Measurements from ENCODE around the gene ST8SIA1. TPM values are rescaled to one million over a fixed set of nuclear protein-coding genes. Genes with fewer than 3 reads are reported as not detected.

ST8SIA1 gene
- total RNA-seq, 2 experiments from 2014 or later = not detected

GRCh38 chr12:22255097-22255496 is 79.4 kb downstream of the ST8SIA1 start:
- Histone ChIP-seq H3K36me3 (ENCODE audit: insufficient read depth, low read length) (no peaks in the 10 kb centered on the region), H4K20me1 (ENCODE audit: insufficient read depth, low read length) (no peaks in the 10 kb centered on the region), H2AFZ (ENCODE audit: low read length) (no peak overlapping the region), H3K79me2 (ENCODE audit: insufficient read depth, low read depth, low read length) (no peaks in the 10 kb centered on the region), H3K4me1 (ENCODE audit: insufficient read depth, low read length, poor library complexity, severe bottlenecking) (no peaks in the 10 kb centered on the region), H3K9me3 (ENCODE audit: low read length) (no peaks in the 10 kb centered on the region), H3K27ac (ENCODE audit: low read depth, low read length, poor library complexity, severe bottlenecking) (no peak overlapping the region), H3K4me2 (ENCODE audit: low read length) (no peak overlapping the region), H3K4me3 (ENCODE audit: low read depth, low read length, poor library complexity, severe bottlenecking) (no peak overlapping the region), H3K9me2 (ENCODE audit: insufficient read depth, low read length) (no peaks in the 10 kb centered on the region)
- POLR2A ChIA-PET = interaction anchor here (1.0 to 1.1 kb wide), 2 partner anchors 11 to 18 kb away, joined by 3 to 4 read pairs; no protein-coding TSS in a partner anchor
- no peak for DNase-seq (ENCODE audit: low spot score)
- intact Hi-C loops (cut with micrococcal nuclease; ENCODE audit: unreplicated experiment) = no loop called here
- no peak for TF ChIP-seq EZH2phosphoT487 (IDR thresholded peaks at IDR 0.05; ENCODE audit: borderline replicate concordance, low read depth, low read length)
- no peak for TF ChIP-seq CTCF (conservative IDR thresholded peaks at IDR 0.05; ENCODE audit: low read length)
- no TSS peak for BruUV-seq (replicated peaks)
- CTCF ChIA-PET (ENCODE audit: unreplicated experiment) = no interaction called here

- BruUV-seq (replicated peaks) = no TSS peak
- DNase-seq (ENCODE audit: low spot score) = no peak
- no peaks in the 10 kb centered on the region for H3K36me3 ChIP-seq (ENCODE audit: insufficient read depth, low read length)
- H4K20me1 ChIP-seq (ENCODE audit: insufficient read depth, low read length) = no peaks in the 10 kb centered on the region
- H3K4me2 ChIP-seq (ENCODE audit: low read length) = no peak overlapping the region
- H3K79me2 ChIP-seq (ENCODE audit: insufficient read depth, low read depth, low read length) = no peaks in the 10 kb centered on the region
- no peaks in the 10 kb centered on the region for H3K9me2 ChIP-seq (ENCODE audit: insufficient read depth, low read length)
- TF ChIP-seq EZH2phosphoT487 (IDR thresholded peaks at IDR 0.05; ENCODE audit: borderline replicate concordance, low read depth, low read length) (no peak), CTCF (conservative IDR thresholded peaks at IDR 0.05; ENCODE audit: low read length) (no peak)
- H3K27ac ChIP-seq (ENCODE audit: low read depth, low read length, poor library complexity, severe bottlenecking) = no peak overlapping the region
- intact Hi-C loops (cut with micrococcal nuclease; ENCODE audit: unreplicated experiment) = no loop called here
- ChIA-PET CTCF (ENCODE audit: unreplicated experiment) (no interaction called here), POLR2A (no interaction called here)
- H3K4me1 ChIP-seq (ENCODE audit: insufficient read depth, low read length, poor library complexity, severe bottlenecking) = no peaks in the 10 kb centered on the region
- H3K4me3 ChIP-seq (ENCODE audit: low read depth, low read length, poor library complexity, severe bottlenecking) = no peak overlapping the region
- H2AFZ ChIP-seq (ENCODE audit: low read length) = no peak overlapping the region
- no peaks in the 10 kb centered on the region for H3K9me3 ChIP-seq (ENCODE audit: low read length)
Observed at GRCh38 chr12:22254478-22254877, 80.0 kb downstream of the ST8SIA1 start.

- no peaks in the 10 kb centered on the region for H3K79me2 ChIP-seq (ENCODE audit: insufficient read depth, low read depth, low read length)
- intact Hi-C loops (cut with micrococcal nuclease; ENCODE audit: unreplicated experiment) = no loop called here
- H2AFZ ChIP-seq (ENCODE audit: low read length) = no peak overlapping the region
- ChIA-PET CTCF (ENCODE audit: unreplicated experiment) (no interaction called here), POLR2A (no interaction called here)
- no peaks in the 10 kb centered on the region for H3K36me3 ChIP-seq (ENCODE audit: insufficient read depth, low read length)
- H3K4me3 ChIP-seq (ENCODE audit: low read depth, low read length, poor library complexity, severe bottlenecking) = no peak overlapping the region
- no TSS peak for BruUV-seq (replicated peaks)
- TF ChIP-seq CTCF (conservative IDR thresholded peaks at IDR 0.05; ENCODE audit: low read length) = no peak
- TF ChIP-seq EZH2phosphoT487 (IDR thresholded peaks at IDR 0.05; ENCODE audit: borderline replicate concordance, low read depth, low read length) = no peak
- no peak overlapping the region for H3K27ac ChIP-seq (ENCODE audit: low read depth, low read length, poor library complexity, severe bottlenecking)
- H4K20me1 ChIP-seq (ENCODE audit: insufficient read depth, low read length) = no peaks in the 10 kb centered on the region
- DNase-seq (ENCODE audit: low spot score) = no peak
- no peaks in the 10 kb centered on the region for H3K9me3 ChIP-seq (ENCODE audit: low read length)
- H3K9me2 ChIP-seq (ENCODE audit: insufficient read depth, low read length) = no peaks in the 10 kb centered on the region
- H3K4me1 ChIP-seq (ENCODE audit: insufficient read depth, low read length, poor library complexity, severe bottlenecking) = no peaks in the 10 kb centered on the region
- H3K4me2 ChIP-seq (ENCODE audit: low read length) = no peak overlapping the region
Observed at GRCh38 chr12:22252057-22252456, 82.5 kb downstream of the ST8SIA1 start.
